Gastroesophageal sphincter (tissue), 3 donors: ENCODE measurements around the gene SIGLEC8.

Source experiments
- CTCF ChIP-seq, 4 experiments: fragments of 200-600 bp in 2 of 4; fragments of 450-650 bp in 2 of 4; sonication (generic) in 1 of 4; IDR thresholded peaks; one replicate each; pipeline ENCODE4 v1.5.1; 2017 to 2019; ENCODE audit warnings: antibody characterized with exemption in 4 of 4, mild to moderate bottlenecking in 2 of 4, moderate library complexity in 2 of 4
- POLR2A ChIP-seq, 2 donors: fragments of 450-650 bp; IDR thresholded peaks; one replicate each; pipeline ENCODE4 v1.6.1; 2017; ENCODE audit warnings: antibody characterized with exemption in 2 of 2, mild to moderate bottlenecking in 2 of 2, moderate library complexity in 1 of 2

GRCh38 chr19:51418707-51419106 lies 39.5 kb downstream of the SIGLEC8 start:
- TF ChIP-seq CTCF (IDR thresholded peaks at IDR 0.05) = no peak
- no peak for TF ChIP-seq POLR2A (IDR thresholded peaks at IDR 0.05)
